Activated CD4-positive, alpha-beta T cell treated with anti-CD3 and anti-CD28 coated beads, Interleukin-2, amount 50 U/mL, for 4 hours (primary cell): ENCODE measurements around the gene C20orf173.

Experiments
- DNase-seq, 2 experiments: peaks; one replicate each; pipeline ENCODE4 v3.0.0-alpha.2; 2020

Gene C20orf173

GRCh38 chr20:35506179-35506578 is 23.3 kb downstream of the C20orf173 start:
- no peak for DNase-seq

- no peak for DNase-seq
Observed at GRCh38 chr20:35504751-35505150, 24.7 kb downstream of the C20orf173 start.

- DNase-seq = no peak
Observed at GRCh38 chr20:35503841-35504561, 25.5 kb downstream of the C20orf173 start.

GRCh38 chr20:35503281-35503680 is 26.2 kb downstream of the C20orf173 start:
- no peak for DNase-seq

GRCh38 chr20:35502352-35502751 is 27.1 kb downstream of the C20orf173 start:
- DNase-seq = no peak

GRCh38 chr20:35499271-35499670 is 30.2 kb downstream of the C20orf173 start:
- DNase-seq = no peak

GRCh38 chr20:35497780-35498189 is 31.7 kb downstream of the C20orf173 start:
- DNase-seq = no peak

- DNase-seq = no peak
Observed at GRCh38 chr20:35497320-35497719, 32.1 kb downstream of the C20orf173 start.

GRCh38 chr20:35496481-35496880 is 33.0 kb downstream of the C20orf173 start:
- DNase-seq = no peak

- DNase-seq = no peak
Observed at GRCh38 chr20:35492352-35492751, 37.1 kb downstream of the C20orf173 start.

- DNase-seq = no peak
Observed at GRCh38 chr20:35491823-35492222, 37.6 kb downstream of the C20orf173 start.

GRCh38 chr20:35490736-35491181 is 38.7 kb downstream of the C20orf173 start:
- DNase-seq = peak; percentile 35

GRCh38 chr20:35489717-35490116 is 39.7 kb downstream of the C20orf173 start:
- DNase-seq = no peak

GRCh38 chr20:35487479-35487878 is 42.0 kb downstream of the C20orf173 start:
- no peak for DNase-seq

- DNase-seq = no peak
Observed at GRCh38 chr20:35479798-35480197, 49.7 kb downstream of the C20orf173 start.

GRCh38 chr20:35478804-35479472 is 50.5 kb downstream of the C20orf173 start:
- peak in 1 of 2 experiments; percentile 3 for DNase-seq
